Trophoblast cell (in vitro differentiated cells and primary cell): ENCODE measurements around the gene ANKRD39.

Source experiments
- DNase-seq, 2 donors: peaks; one replicate each; pipeline ENCODE4 v3.0.0-alpha.2; 2016
- H2AFZ ChIP-seq: 2 replicates; pipeline ENCODE4 v1.6.1; 2013; ENCODE audit warnings: low read length, moderate library complexity, mild to moderate bottlenecking; ENCODE audit not compliant: insufficient read depth, poor library complexity
- H2AK5ac ChIP-seq: 2 replicates; pipeline ENCODE4 v1.6.1; 2013; ENCODE audit warnings: mild to moderate bottlenecking, low read length
- H2BK120ac ChIP-seq: 2 replicates; pipeline ENCODE4 v1.6.1; 2013; ENCODE audit warnings: low read length, mild to moderate bottlenecking, moderate library complexity; ENCODE audit not compliant: insufficient read depth, poor library complexity
- H2BK12ac ChIP-seq: 2 replicates; pipeline ENCODE4 v1.6.1; 2013; ENCODE audit warnings: mild to moderate bottlenecking, low read length, moderate library complexity
- H2BK5ac ChIP-seq: 2 replicates; pipeline ENCODE4 v1.6.1; 2013; ENCODE audit warnings: low read length, low read depth, moderate library complexity, mild to moderate bottlenecking; ENCODE audit not compliant: poor library complexity
- H3K14ac ChIP-seq: 2 replicates; pipeline ENCODE4 v1.6.1; 2013; ENCODE audit warnings: mild to moderate bottlenecking, low read length
- H3K18ac ChIP-seq: 2 replicates; pipeline ENCODE4 v1.6.1; 2013; ENCODE audit warnings: mild to moderate bottlenecking, low read length
- H3K23ac ChIP-seq: 2 replicates; pipeline ENCODE4 v1.6.1; 2013; ENCODE audit warnings: low read length
- H3K27ac ChIP-seq: 2 replicates; pipeline ENCODE4 v1.5.1; 2013; ENCODE audit warnings: low read depth, mild to moderate bottlenecking, inconsistent platforms, low read length, moderate library complexity
- H3K27me3 ChIP-seq: 2 replicates; pipeline ENCODE4 v1.6.1; 2013; ENCODE audit warnings: inconsistent platforms, mild to moderate bottlenecking, low read length, moderate library complexity; ENCODE audit not compliant: insufficient read depth
- H3K36me3 ChIP-seq, 2 experiments: 1 replicate in 1 of 2; 2 replicates in 1 of 2; pipeline ENCODE4 v1.6.1; 2013; ENCODE audit warnings: low read length in 2 of 2, mild to moderate bottlenecking in 2 of 2, moderate library complexity in 1 of 2; ENCODE audit not compliant: insufficient read depth in 2 of 2, control insufficient read depth in 1 of 2
- H3K4ac ChIP-seq: 2 replicates; pipeline ENCODE4 v1.6.1; 2013; ENCODE audit warnings: low read depth, mild to moderate bottlenecking, low read length, moderate library complexity
- H3K4me1 ChIP-seq, 2 experiments: 1 replicate in 1 of 2; 2 replicates in 1 of 2; pipeline ENCODE4 v1.6.1; 2013; ENCODE audit warnings: low read length in 2 of 2, mild to moderate bottlenecking in 2 of 2, moderate library complexity in 1 of 2; ENCODE audit not compliant: insufficient read depth in 2 of 2, control insufficient read depth in 1 of 2
- H3K4me2 ChIP-seq: 2 replicates; pipeline ENCODE4 v1.6.1; 2013; ENCODE audit warnings: inconsistent platforms, mild to moderate bottlenecking, low read length, moderate library complexity
- H3K4me3 ChIP-seq: 2 replicates; pipeline ENCODE4 v1.5.1; 2013; ENCODE audit warnings: mild to moderate bottlenecking, low read depth, low read length, inconsistent platforms
- H3K79me1 ChIP-seq: one replicate; pipeline ENCODE4 v1.6.1; 2013; ENCODE audit warnings: low read length
- H3K79me2 ChIP-seq: 2 replicates; pipeline ENCODE4 v1.6.1; 2013; ENCODE audit warnings: low read length, mild to moderate bottlenecking; ENCODE audit not compliant: control insufficient read depth, insufficient read depth, poor library complexity
- H3K9ac ChIP-seq: 2 replicates; pipeline ENCODE4 v1.6.1; 2013; ENCODE audit warnings: mild to moderate bottlenecking, low read length
- H3K9me3 ChIP-seq: 2 replicates; pipeline ENCODE4 v1.6.1; 2013; ENCODE audit warnings: low read depth, mild to moderate bottlenecking, control low read depth, inconsistent platforms, low read length; ENCODE audit not compliant: insufficient read depth
- H4K12ac ChIP-seq: 2 replicates; pipeline ENCODE4 v1.6.1; 2013; ENCODE audit warnings: low read depth, mild to moderate bottlenecking, low read length, moderate library complexity
- H4K8ac ChIP-seq: 2 replicates; pipeline ENCODE4 v1.6.1; 2013; ENCODE audit warnings: low read depth, mild to moderate bottlenecking, low read length, moderate library complexity
- H4K91ac ChIP-seq: one replicate; pipeline ENCODE4 v1.6.1; 2013; ENCODE audit warnings: low read depth, mild to moderate bottlenecking, low read length, moderate library complexity
- WGBS: extraction: QIAGEN DNeasy Blood & Tissue Kit; methylation state at CpG from one replicate; pipeline ENCODE4 v1.1.7; 2013; ENCODE audit warnings: missing lambda C conversion rate; ENCODE audit not compliant: insufficient read length, insufficient coverage; ENCODE audit errors: extremely low coverage; 5-methylcytosine and 5-hydroxymethylcytosine counted together

Gene ANKRD39

DNA sequence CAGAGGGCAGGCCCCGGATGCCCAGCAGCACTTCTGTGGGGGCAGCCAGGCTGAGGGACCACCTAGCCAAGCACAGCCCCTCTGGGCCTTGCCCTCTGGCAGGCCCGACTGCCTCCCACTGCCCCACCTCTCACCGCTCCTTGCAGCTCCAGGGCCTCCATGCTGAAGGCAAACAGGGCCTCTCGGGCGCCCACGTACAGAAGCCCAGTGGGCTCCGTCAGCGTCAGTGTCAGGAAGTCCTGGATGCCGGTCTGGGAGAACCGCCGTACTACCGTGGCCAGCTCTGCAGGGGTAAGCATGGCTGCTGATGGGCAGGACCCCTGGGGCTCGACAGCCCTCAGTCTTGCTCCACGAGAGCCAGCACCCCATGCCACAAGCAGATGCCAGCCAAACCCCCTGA is 8.3 kb upstream of the ANKRD39 start:
- H3K79me1 ChIP-seq: peaks cover 37% of the 10 kb centered on the region
- no peak overlapping the region for H3K23ac ChIP-seq
- H3K27ac ChIP-seq: no peak overlapping the region
- H4K91ac ChIP-seq: no peak overlapping the region
- H3K36me3 ChIP-seq: peaks cover 64 to 68% of the 10 kb centered on the region in 2 experiments
- no peak overlapping the region for H2BK120ac ChIP-seq
- H3K79me2 ChIP-seq: peaks cover 45% of the 10 kb centered on the region
- H2BK12ac ChIP-seq: no peak overlapping the region
- no peak overlapping the region for H2AFZ ChIP-seq
- no peak overlapping the region for H4K8ac ChIP-seq
- H2BK5ac ChIP-seq: no peak overlapping the region
- WGBS: no CpG with 5 or more reads among the region's 14 CpGs
- no peak overlapping the region for H3K9ac ChIP-seq
- H3K4ac ChIP-seq: peak overlapping the region; percentile 100
- H3K4me2 ChIP-seq: no peak overlapping the region
- no peak for DNase-seq
- H4K12ac ChIP-seq: no peak overlapping the region
- H3K4me1 ChIP-seq: peaks cover 20 to 24% of the 10 kb centered on the region in 2 experiments
- no peak overlapping the region for H2AK5ac ChIP-seq
- no peaks in the 10 kb centered on the region for H3K27me3 ChIP-seq
- H3K14ac ChIP-seq: no peak overlapping the region
- no peaks in the 10 kb centered on the region for H3K9me3 ChIP-seq
- peak overlapping the region; percentile 37 for H3K18ac ChIP-seq
- no peak overlapping the region for H3K4me3 ChIP-seq

DNA sequence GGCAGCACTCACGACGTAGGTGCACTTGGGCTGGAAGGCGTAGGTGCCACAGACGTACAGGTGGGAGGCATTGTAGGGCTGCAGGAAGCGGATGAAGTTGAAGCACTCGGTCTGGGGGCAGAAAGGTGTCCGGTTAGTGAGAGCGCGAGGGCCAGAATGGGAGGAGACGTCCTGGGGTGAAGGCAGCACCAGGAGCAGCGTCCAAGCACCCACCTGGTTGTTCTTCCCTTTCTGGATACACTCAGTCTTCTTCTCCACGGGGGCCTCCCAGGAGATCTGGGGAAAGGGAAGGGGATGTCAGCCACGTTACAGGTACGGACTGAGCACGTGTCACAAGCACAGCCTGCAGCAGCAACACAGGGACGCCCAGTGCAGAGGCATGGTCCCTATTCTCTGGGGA is 7.8 kb upstream of the ANKRD39 start:
- peaks cover 32% of the 10 kb centered on the region for H3K79me1 ChIP-seq
- WGBS: no CpG with 5 or more reads among the region's 16 CpGs
- H4K12ac ChIP-seq: no peak overlapping the region
- H2AFZ ChIP-seq: no peak overlapping the region
- no peak overlapping the region for H3K4me2 ChIP-seq
- H3K4me3 ChIP-seq: no peak overlapping the region
- no peak overlapping the region for H3K9ac ChIP-seq
- no peak overlapping the region for H3K27ac ChIP-seq
- H3K36me3 ChIP-seq: peaks cover 69 to 73% of the 10 kb centered on the region in 2 experiments
- H3K9me3 ChIP-seq: no peaks in the 10 kb centered on the region
- DNase-seq: no peak
- peaks cover 18 to 19% of the 10 kb centered on the region in 2 experiments for H3K4me1 ChIP-seq
- no peak overlapping the region for H3K18ac ChIP-seq
- no peak overlapping the region for H2AK5ac ChIP-seq
- no peaks in the 10 kb centered on the region for H3K27me3 ChIP-seq
- H3K79me2 ChIP-seq: peaks cover 44% of the 10 kb centered on the region
- no peak overlapping the region for H2BK12ac ChIP-seq
- H4K8ac ChIP-seq: no peak overlapping the region
- H2BK120ac ChIP-seq: no peak overlapping the region
- no peak overlapping the region for H2BK5ac ChIP-seq
- peak overlapping the region; percentile 38 for H3K4ac ChIP-seq
- no peak overlapping the region for H3K23ac ChIP-seq
- H4K91ac ChIP-seq: no peak overlapping the region
- H3K14ac ChIP-seq: no peak overlapping the region

DNA sequence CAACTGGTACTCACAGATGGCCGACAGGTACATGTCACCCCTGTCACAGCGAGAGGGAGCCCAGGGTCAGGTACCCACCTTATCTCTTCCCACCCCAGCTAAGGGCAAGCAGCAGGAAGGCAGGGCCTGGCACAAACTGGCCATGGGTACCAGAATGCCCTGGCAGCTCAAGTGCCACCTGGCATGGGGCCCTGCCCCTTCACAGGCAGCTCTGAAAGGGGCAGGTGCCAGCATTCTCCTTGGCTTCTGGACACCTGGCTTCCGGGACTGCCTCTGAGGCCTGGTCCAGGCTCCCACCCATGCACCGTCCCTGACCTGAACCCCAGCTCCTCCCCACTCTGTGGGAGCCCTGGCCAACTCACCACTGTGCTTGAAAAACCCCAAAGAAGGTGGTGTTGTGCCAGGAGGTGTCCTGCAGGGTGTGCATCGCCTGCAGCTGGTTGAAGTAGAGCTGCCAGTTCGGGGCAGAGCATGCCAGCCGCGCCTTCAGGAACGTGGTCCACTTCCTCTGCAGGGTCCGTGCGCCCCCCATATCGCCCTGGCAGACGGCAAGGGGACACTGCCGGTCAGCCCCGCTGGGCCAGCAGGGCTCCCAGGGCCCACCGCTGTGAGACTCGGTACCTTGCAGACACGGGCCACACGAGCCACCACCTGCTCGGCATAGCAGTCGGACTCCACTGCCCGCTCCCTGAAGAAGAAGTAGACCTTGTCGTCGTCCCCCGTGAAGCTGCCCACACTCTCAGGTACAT is 6.7 kb upstream of the ANKRD39 start:
- H3K9ac ChIP-seq: no peak overlapping the region
- no peak overlapping the region for H3K14ac ChIP-seq
- no CpG with 5 or more reads among the region's 25 CpGs for WGBS
- H4K91ac ChIP-seq: no peak overlapping the region
- no peak overlapping the region for H3K18ac ChIP-seq
- peaks cover 37% of the 10 kb centered on the region for H3K79me2 ChIP-seq
- no peak overlapping the region for H4K12ac ChIP-seq
- peaks cover 77 to 81% of the 10 kb centered on the region in 2 experiments for H3K36me3 ChIP-seq
- H2BK120ac ChIP-seq: no peak overlapping the region
- H3K4me2 ChIP-seq: no peak overlapping the region
- H3K4ac ChIP-seq: no peak overlapping the region
- no peak overlapping the region for H2AFZ ChIP-seq
- no peak overlapping the region for H4K8ac ChIP-seq
- no peaks in the 10 kb centered on the region for H3K27me3 ChIP-seq
- H2AK5ac ChIP-seq: no peak overlapping the region
- H3K23ac ChIP-seq: no peak overlapping the region
- H3K27ac ChIP-seq: no peak overlapping the region
- peaks cover 17 to 19% of the 10 kb centered on the region in 2 experiments for H3K4me1 ChIP-seq
- H2BK5ac ChIP-seq: no peak overlapping the region
- no peak for DNase-seq
- H3K9me3 ChIP-seq: no peaks in the 10 kb centered on the region
- no peak overlapping the region for H2BK12ac ChIP-seq
- peaks cover 21% of the 10 kb centered on the region for H3K79me1 ChIP-seq
- no peak overlapping the region for H3K4me3 ChIP-seq

DNA sequence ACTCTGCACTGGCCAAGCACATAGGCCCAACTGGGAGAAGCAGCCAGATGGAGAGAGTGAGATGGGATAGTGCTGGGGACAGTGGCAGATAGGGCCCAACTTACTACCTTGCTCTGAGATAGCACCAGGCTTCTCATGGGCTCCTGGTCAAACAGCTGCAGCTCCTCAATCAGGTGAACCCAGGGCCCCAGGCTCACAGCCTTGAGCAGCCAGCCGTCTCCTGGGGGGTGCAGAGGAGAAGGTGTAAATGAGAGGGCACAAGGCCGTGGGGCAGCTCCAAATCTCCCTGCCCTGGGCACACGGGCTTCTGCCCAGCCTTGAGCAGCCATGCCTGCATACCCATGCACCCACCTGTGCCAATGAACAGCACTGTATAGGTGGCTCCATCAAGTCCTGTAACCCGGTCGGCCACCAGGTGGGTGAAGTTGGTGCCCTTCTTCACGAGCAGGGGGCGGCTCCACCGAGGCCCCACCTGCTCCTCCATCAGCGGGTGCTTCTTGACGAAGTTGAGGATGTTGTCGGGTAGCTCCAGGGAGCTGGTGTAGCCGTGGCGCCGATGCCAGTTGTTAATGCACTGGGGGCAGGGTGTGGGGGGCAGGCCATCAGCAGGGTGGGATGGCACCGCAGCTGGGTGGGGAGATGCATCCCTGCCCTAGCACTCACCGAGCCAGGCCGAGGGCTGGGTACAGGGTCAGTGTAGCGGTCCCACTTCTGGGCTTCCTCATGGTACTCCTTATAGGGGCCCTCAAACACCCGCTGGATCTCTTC is 5.9 kb upstream of the ANKRD39 start:
- no peak overlapping the region for H4K91ac ChIP-seq
- H2BK12ac ChIP-seq: no peak overlapping the region
- H2BK120ac ChIP-seq: no peak overlapping the region
- H2AK5ac ChIP-seq: no peak overlapping the region
- H3K79me2 ChIP-seq: peaks cover 31% of the 10 kb centered on the region
- H3K27me3 ChIP-seq: no peaks in the 10 kb centered on the region
- H3K4me2 ChIP-seq: no peak overlapping the region
- no peak overlapping the region for H3K4ac ChIP-seq
- DNase-seq: no peak
- H2BK5ac ChIP-seq: no peak overlapping the region
- no peak overlapping the region for H3K14ac ChIP-seq
- peaks cover 77 to 81% of the 10 kb centered on the region in 2 experiments for H3K36me3 ChIP-seq
- H3K27ac ChIP-seq: no peak overlapping the region
- no CpG with 5 or more reads among the region's 19 CpGs for WGBS
- H3K9me3 ChIP-seq: no peaks in the 10 kb centered on the region
- peaks cover 14% of the 10 kb centered on the region for H3K79me1 ChIP-seq
- H3K9ac ChIP-seq: no peak overlapping the region
- H3K18ac ChIP-seq: no peak overlapping the region
- no peak overlapping the region for H2AFZ ChIP-seq
- no peak overlapping the region for H4K8ac ChIP-seq
- peaks cover 17 to 26% of the 10 kb centered on the region in 2 experiments for H3K4me1 ChIP-seq
- no peak overlapping the region for H4K12ac ChIP-seq
- no peak overlapping the region for H3K4me3 ChIP-seq
- no peak overlapping the region for H3K23ac ChIP-seq
